HT1080 (cell line): ENCODE results near the gene DIS3L2. TPM values are rescaled to one million over a fixed set of nuclear protein-coding genes. Genes with fewer than 3 reads are reported as not detected.
A peak's percentile ranks its signal among the peaks of the same experiment; 100 is the strongest.
"Not testable (repeated sequence)": the region's sequence is repeated elsewhere in the genome, so short reads cannot be mapped to it uniquely, and the experiment has no call there.

Experiments used
- DNase-seq: peaks from one replicate; pipeline ENCODE4 v3.0.0-alpha.2; 2015; ENCODE audit warnings: low read depth
- total RNA-seq: library from RNA; depleted of rRNA; stranded (reverse); fragments of >200 nt; shearing (Covaris generic); gene quantifications from 2 replicates; pipeline ENCODE4 v1.2.3, GENCODE V29; 2014

The DIS3L2 gene
- total RNA-seq, 1 experiment from 2014 or later: 25.7 TPM

- no peak for DNase-seq
Measured at GRCh38 chr2:232341739-232342126, 380.2 kb downstream of the DIS3L2 start.

GRCh38 chr2:232342635-232343565, 381.4 kb downstream of the DIS3L2 start:
- DNase-seq: no peak

GRCh38 chr2:232343821-232344220, 382.3 kb downstream of the DIS3L2 start:
- DNase-seq: peak; percentile 61

- no peak for DNase-seq
Measured at GRCh38 chr2:232345251-232345650, 383.7 kb downstream of the DIS3L2 start.

GRCh38 chr2:232347369-232347768, 385.9 kb downstream of the DIS3L2 start:
- no peak for DNase-seq

GRCh38 chr2:232348936-232349335, 387.4 kb downstream of the DIS3L2 start:
- no peak for DNase-seq

- DNase-seq: no peak
Measured at GRCh38 chr2:232349546-232349945, 388.0 kb downstream of the DIS3L2 start.

- DNase-seq: no peak
Measured at GRCh38 chr2:232349946-232350635, 388.6 kb downstream of the DIS3L2 start.

GRCh38 chr2:232350804-232351685, 389.5 kb downstream of the DIS3L2 start:
- DNase-seq: no peak

- DNase-seq: no peak
Measured at GRCh38 chr2:232351686-232352510, 390.4 kb downstream of the DIS3L2 start.

GRCh38 chr2:232352511-232353091, 391.1 kb downstream of the DIS3L2 start:
- DNase-seq: no peak

- DNase-seq: no peak
Measured at GRCh38 chr2:232353096-232353495, 391.6 kb downstream of the DIS3L2 start.

- no peak for DNase-seq
Measured at GRCh38 chr2:232353660-232354059, 392.1 kb downstream of the DIS3L2 start.

GRCh38 chr2:232354069-232354468, 392.6 kb downstream of the DIS3L2 start:
- no peak for DNase-seq

- no peak for DNase-seq
Measured at GRCh38 chr2:232361646-232362045, 400.1 kb downstream of the DIS3L2 start.

GRCh38 chr2:232362174-232362900, 400.8 kb downstream of the DIS3L2 start:
- no peak for DNase-seq

- not testable (repeated sequence) for DNase-seq
Measured at GRCh38 chr2:232363064-232363783, 401.7 kb downstream of the DIS3L2 start.

GRCh38 chr2:232363784-232364615, 402.5 kb downstream of the DIS3L2 start:
- DNase-seq: no peak
